ENCODE results near the gene OPRD1.
"Not testable (repeated sequence)": the region's sequence is repeated elsewhere in the genome, so short reads cannot be mapped to it uniquely, and the experiment has no call there.

DNA sequence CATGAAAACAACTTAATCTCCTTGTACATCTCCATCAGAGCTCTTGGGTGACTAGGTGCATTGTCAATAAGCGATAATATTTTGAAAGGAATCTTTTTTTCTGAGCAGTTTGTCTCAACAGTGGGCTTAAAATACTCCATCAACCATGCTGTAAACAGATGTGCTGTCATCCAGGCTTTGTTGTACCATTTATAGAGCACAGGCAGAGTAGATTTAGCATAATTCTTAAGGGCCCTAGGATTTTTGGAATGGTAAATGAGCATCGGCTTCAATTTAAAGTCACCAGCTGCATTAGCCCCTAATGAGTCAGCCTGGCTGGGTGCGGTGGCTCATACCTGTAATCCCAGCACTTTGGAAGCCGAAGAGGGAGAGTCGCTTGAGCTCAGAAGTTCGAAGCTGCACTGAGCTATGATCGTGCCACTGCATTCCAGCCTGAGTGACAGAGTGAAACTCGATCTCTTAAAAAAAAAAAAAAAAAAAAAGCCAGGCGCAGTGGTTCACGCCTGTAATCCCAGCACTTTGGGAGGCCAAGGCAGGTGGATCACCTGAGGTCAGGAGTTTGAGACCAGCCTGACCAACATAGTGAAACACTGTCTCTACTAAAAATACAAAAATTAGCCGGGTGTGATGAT, 16.4 kb downstream of the OPRD1 start:
- TF ChIP-seq CTCF (IDR thresholded peaks at IDR 0.05; ENCODE audit: insufficient read depth, low read length, poor library complexity, severe bottlenecking); EZH2phosphoT487 (conservative IDR thresholded peaks at IDR 0.05; ENCODE audit: low read length): not testable (repeated sequence)
